GM12892 (cell line): ENCODE data around the gene IMPACT.

ENCODE experiments used
- POLR2A ChIP-seq: IDR thresholded peaks from 2 replicates; pipeline ENCODE4 v1.6.1; 2011; ENCODE audit warnings: low read depth, low read length, control low read depth
- POLR2AphosphoS5 ChIP-seq: IDR thresholded peaks from 2 replicates; pipeline ENCODE4 v1.6.1; 2011; ENCODE audit warnings: low read depth, low read length, control low read depth

- TF ChIP-seq POLR2A (no peak), POLR2AphosphoS5 (no peak)
These were observed 2.7 kb downstream of the IMPACT start for GRCh38 chr18:24429188-24429587.
